DOHH2 (cell line): ENCODE results near the gene MEOX1.

Source experiments
- EZH2phosphoT487 ChIP-seq: fragments of 200-600 bp; sonication (generic); IDR thresholded peaks from 2 replicates; pipeline ENCODE4 v1.6.1; 2017; ENCODE audit warnings: borderline replicate concordance, mild to moderate bottlenecking, antibody characterized with exemption, low read length, moderate library complexity, mixed read lengths
- TF ChIP-seq, protein P1 (sequence below): fragments of 200-600 bp; sonication (generic); IDR thresholded peaks from one replicate; pipeline ENCODE4 v1.5.1; 2014; ENCODE audit warnings: antibody characterized with exemption, mild to moderate bottlenecking, low read depth, low read length; ENCODE audit not compliant: poor library complexity, severe bottlenecking

DNA sequence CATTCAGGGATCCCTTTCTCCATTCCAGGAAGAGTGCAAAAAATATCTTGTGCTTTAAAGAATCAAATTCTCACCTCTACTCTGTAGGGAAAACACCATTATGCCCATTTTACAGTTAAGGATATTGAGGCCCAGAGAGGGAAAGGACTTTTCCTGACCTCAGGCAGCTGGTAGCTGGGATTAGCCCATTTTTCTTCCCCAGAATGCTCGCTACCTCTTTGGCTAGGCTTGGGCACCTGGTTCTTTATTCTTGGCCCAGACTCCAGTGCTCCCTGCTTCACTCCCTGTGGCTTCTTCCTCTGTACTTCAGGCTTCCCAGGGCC lies 45.7 kb downstream of the MEOX1 start:
- TF ChIP-seq, protein P1, sequence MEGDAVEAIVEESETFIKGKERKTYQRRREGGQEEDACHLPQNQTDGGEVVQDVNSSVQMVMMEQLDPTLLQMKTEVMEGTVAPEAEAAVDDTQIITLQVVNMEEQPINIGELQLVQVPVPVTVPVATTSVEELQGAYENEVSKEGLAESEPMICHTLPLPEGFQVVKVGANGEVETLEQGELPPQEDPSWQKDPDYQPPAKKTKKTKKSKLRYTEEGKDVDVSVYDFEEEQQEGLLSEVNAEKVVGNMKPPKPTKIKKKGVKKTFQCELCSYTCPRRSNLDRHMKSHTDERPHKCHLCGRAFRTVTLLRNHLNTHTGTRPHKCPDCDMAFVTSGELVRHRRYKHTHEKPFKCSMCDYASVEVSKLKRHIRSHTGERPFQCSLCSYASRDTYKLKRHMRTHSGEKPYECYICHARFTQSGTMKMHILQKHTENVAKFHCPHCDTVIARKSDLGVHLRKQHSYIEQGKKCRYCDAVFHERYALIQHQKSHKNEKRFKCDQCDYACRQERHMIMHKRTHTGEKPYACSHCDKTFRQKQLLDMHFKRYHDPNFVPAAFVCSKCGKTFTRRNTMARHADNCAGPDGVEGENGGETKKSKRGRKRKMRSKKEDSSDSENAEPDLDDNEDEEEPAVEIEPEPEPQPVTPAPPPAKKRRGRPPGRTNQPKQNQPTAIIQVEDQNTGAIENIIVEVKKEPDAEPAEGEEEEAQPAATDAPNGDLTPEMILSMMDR, result no peak
- no peak for TF ChIP-seq EZH2phosphoT487
